ENCODE measurements around the gene TEX264. TPM values are rescaled to one million over a fixed set of nuclear protein-coding genes. Genes with fewer than 3 reads are reported as not detected.

The TEX264 gene
- total and polyA plus RNA-seq, 7 donors, result 16.8 to 71.5 (median 29.6) TPM

DNA sequence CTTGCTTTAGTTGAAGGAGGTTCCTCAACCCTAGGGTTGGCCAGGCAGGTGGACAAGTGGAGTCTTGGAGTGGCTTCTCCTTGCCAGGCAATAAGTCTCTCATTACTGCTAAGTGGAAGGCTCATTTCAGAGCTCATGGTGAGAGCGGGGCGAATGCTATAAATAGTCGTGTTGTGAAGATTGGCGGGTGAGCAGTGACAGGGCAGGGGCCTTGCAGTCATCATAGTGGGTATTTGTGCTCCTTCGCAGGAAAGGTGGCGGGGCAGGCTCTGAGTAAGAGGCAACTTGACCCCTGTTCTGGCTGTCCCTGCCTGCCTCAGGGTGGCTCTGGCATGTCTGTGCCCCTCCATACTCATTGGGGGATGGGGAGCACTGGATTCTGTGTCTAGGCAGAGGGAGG is 27.2 kb downstream of the TEX264 start:
- intact Hi-C loops (cut with DNase I), result no loop called here
- no peak overlapping the region for H3K27ac ChIP-seq
- H3K4me1 ChIP-seq, result no peaks in the 10 kb centered on the region
- H3K36me3 ChIP-seq (ENCODE audit: insufficient read depth in 1 of 2, low read depth in 1 of 2), result peaks cover 3 to 78% of the 10 kb centered on the region in 2 donors
- no peak overlapping the region for H3K4me3 ChIP-seq
- WGBS, 3 donors, result 78 to 90% (median 81%) methylated on average over 6 of the region's 6 CpGs
- ATAC-seq (peak in 1 of 4 donors; percentile 30), DNase-seq (no peak)
- H3K27me3 ChIP-seq (ENCODE audit: insufficient read depth in 3 of 3, low read length in 2 of 3), result no peaks in the 10 kb centered on the region
- H3K9me3 ChIP-seq, result no peaks in the 10 kb centered on the region
- TF ChIP-seq, protein P1, sequence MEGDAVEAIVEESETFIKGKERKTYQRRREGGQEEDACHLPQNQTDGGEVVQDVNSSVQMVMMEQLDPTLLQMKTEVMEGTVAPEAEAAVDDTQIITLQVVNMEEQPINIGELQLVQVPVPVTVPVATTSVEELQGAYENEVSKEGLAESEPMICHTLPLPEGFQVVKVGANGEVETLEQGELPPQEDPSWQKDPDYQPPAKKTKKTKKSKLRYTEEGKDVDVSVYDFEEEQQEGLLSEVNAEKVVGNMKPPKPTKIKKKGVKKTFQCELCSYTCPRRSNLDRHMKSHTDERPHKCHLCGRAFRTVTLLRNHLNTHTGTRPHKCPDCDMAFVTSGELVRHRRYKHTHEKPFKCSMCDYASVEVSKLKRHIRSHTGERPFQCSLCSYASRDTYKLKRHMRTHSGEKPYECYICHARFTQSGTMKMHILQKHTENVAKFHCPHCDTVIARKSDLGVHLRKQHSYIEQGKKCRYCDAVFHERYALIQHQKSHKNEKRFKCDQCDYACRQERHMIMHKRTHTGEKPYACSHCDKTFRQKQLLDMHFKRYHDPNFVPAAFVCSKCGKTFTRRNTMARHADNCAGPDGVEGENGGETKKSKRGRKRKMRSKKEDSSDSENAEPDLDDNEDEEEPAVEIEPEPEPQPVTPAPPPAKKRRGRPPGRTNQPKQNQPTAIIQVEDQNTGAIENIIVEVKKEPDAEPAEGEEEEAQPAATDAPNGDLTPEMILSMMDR (IDR thresholded peaks at IDR 0.05), result no peak

DNA sequence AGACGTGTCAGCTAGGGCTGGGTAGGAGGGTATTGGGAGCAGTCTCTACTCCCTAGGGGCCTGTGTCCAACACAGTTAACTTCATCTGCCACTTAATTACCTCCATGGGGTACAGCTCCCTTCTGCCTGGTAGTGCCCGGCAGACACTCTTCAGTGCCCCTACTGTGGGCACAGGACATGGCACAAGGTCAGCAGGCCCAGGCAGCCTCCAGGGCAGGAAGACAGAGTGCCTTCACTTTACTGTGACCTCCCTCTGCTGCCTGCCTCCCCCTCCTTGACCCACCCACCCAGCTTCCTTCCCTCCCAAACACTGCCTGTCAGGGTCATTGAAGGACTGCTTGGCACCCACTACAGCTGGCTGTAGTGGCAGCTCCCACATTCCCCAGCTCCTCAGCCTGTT is 29.4 kb downstream of the TEX264 start:
- H3K27me3 ChIP-seq (ENCODE audit: insufficient read depth in 3 of 3, low read length in 2 of 3), result no peaks in the 10 kb centered on the region
- H3K36me3 ChIP-seq (ENCODE audit: insufficient read depth in 1 of 2, low read depth in 1 of 2), result peaks cover 5 to 80% of the 10 kb centered on the region in 2 donors
- 88 to 95% (median 93%) methylated on average over 2 of the region's 2 CpGs for WGBS, 3 donors
- ATAC-seq (no peak), DNase-seq (no peak)
- TF ChIP-seq, protein P1 (IDR thresholded peaks at IDR 0.05), result no peak
- intact Hi-C loops (cut with DNase I), result no loop called here
- no peak overlapping the region for H3K27ac ChIP-seq
- no peak overlapping the region for H3K4me3 ChIP-seq
- no peaks in the 10 kb centered on the region for H3K4me1 ChIP-seq
- H3K9me3 ChIP-seq, result no peaks in the 10 kb centered on the region

DNA sequence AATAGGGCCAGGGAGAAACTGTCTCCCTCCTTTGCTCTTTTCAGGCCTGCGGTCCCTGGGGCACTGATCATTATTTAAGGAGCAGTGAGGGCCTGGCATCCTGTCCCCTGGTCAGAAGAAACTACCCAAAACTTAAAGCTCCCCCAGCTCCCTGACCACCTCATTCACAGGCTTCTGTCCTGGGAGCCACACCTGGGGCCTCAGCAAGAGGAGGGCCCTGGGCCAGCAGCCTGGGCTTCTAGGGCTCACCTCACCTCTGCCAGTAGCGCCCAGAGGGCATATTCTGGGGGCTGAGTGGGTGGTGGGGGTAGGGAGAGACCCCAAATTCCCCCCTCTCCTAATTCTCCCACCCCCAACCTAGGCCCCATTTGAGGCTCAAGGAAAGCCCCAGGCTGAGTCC is 31.1 kb downstream of the TEX264 start:
- DNase-seq, result no peak
- ATAC-seq, result no peak
- TF ChIP-seq, protein P1 (IDR thresholded peaks at IDR 0.05), result no peak
- H3K27ac ChIP-seq, result no peak overlapping the region
- H3K4me1 ChIP-seq, result no peaks in the 10 kb centered on the region
- WGBS, 3 donors, result 90 to 100% (median 95%) methylated on average over 2 of the region's 2 CpGs
- intact Hi-C loops (cut with DNase I), result no loop called here
- peaks cover 5 to 73% of the 10 kb centered on the region in 2 donors for H3K36me3 ChIP-seq (ENCODE audit: insufficient read depth in 1 of 2, low read depth in 1 of 2)
- H3K27me3 ChIP-seq (ENCODE audit: insufficient read depth in 3 of 3, low read length in 2 of 3), result no peaks in the 10 kb centered on the region
- H3K4me3 ChIP-seq, result no peak overlapping the region
- H3K9me3 ChIP-seq, result no peaks in the 10 kb centered on the region

DNA sequence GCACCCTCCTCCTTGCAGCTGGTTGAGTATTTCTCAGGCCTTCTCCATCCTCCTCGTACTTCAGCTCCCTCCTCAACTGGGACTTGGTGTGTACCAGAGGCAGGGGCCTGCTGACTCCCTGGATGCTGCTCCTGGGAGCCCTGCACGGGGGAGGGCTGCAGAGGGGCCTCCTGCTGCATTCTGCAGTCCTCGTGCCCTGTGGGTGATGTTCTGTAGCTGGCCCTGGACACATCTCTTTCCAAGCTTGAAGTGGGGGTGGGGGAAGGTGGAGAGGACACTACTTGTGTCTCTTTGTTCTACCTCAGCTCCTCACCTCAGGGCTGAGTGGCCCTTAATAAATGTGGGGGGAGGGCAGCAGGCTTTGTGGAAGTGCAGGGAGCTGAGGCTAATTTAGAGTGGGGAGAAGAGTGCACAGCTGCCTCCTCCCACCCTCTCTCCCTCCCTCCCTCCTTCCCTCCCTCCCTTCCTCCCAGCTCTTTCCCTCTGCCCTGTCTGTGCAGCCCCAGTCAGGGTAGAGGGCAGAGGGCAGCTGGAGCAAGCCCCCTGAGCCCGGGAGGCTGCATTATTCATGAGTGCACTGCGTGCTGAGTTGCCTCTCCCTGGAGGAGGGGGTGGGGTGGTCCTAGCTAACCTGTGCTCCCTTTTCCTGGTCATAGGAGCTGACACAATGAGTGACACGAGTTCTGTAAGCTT is 32.2 kb downstream of the TEX264 start:
- Histone ChIP-seq H3K4me1 (no peaks in the 10 kb centered on the region), H3K36me3 (ENCODE audit: insufficient read depth in 1 of 2, low read depth in 1 of 2) (peaks cover 5 to 64% of the 10 kb centered on the region in 2 donors), H3K27ac (no peak overlapping the region), H3K27me3 (ENCODE audit: insufficient read depth in 3 of 3, low read length in 2 of 3) (no peaks in the 10 kb centered on the region), H3K9me3 (no peaks in the 10 kb centered on the region), H3K4me3 (no peak overlapping the region)
- ATAC-seq (no peak), DNase-seq (peak; percentile 7 to 31)
- WGBS, 3 donors, result 36 to 42% (median 40%) methylated on average over 6 of the region's 6 CpGs
- TF ChIP-seq, protein P1 (IDR thresholded peaks at IDR 0.05), result no peak
- intact Hi-C loops (cut with DNase I), result no loop called here
